Measurements from ENCODE around the gene DGKI. TPM values are rescaled to one million over a fixed set of nuclear protein-coding genes. Genes with fewer than 3 reads are reported as not detected.
A peak's percentile ranks its signal among the peaks of the same experiment; 100 is the strongest.

Gene DGKI
- total and polyA plus RNA-seq, 2 of the 13 experiments (the other 11 are each of a cell fraction or from before 2014, with no cell fraction given), result 0.09 to 0.17 TPM

DNA sequence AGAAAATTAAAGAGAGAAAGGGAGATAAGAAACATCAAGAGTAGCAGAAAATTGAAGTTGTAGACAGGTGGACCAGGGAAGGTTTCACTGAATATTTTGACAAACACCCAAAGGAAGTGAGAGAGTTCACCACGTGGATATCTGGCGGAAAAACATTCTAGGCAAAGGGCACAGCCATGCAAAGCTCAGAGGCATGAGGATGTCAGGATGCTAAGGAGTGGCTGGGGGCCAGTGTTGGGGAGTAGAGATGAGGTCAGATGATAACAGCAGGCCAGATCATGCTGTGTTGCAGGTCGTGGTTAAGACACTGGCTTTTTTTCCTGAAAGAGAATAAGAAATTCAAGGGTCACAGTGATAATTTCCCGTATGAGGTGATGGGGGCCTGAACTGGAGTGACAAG lies 181.9 kb downstream of the DGKI start:
- H3K4me1 ChIP-seq (ENCODE audit: insufficient read depth, low read length), result no peaks in the 10 kb centered on the region
- ChIA-PET POLR2A (no interaction called here), CTCF (ENCODE audit: low intra/inter-chr PET ratio, low total read pairs) (no interaction called here)
- H4K20me1 ChIP-seq (ENCODE audit: insufficient read depth, low read length), result no peaks in the 10 kb centered on the region
- intact Hi-C loops (cut with micrococcal nuclease; ENCODE audit: unreplicated experiment) (no loop called here), in situ Hi-C loops (cut with HindIII; ENCODE audit: extremely low pct_ligation_motif_present, low pct_unique_long_range_greater_than_20kb) (no loop called here)
- no peak for FAIRE-seq
- no peak overlapping the region for H3K4me2 ChIP-seq (ENCODE audit: low read depth, low read length)
- H3K4me3 ChIP-seq (replicated peaks in 1 of 3; ENCODE audit: insufficient read depth in 1 of 3, low read depth in 2 of 3, low read length in 3 of 3), result no peak overlapping the region
- no peak for ATAC-seq
- peaks cover 7 to 57% of the 10 kb centered on the region in 2 experiments for H3K27me3 ChIP-seq (ENCODE audit: control insufficient read depth in 1 of 2, insufficient read depth in 2 of 2, low read length in 2 of 2)
- H3K27ac ChIP-seq (ENCODE audit: extremely low read length, insufficient read depth, low read length), result no peak overlapping the region
- no peak overlapping the region for H2AFZ ChIP-seq (ENCODE audit: low read length)
- no peak overlapping the region for H3K9ac ChIP-seq (ENCODE audit: insufficient read depth, low read depth, low read length)
- 4% methylated on average over 4 of the region's 4 CpGs for WGBS (ENCODE audit: low lambda C conversion rate)
- no TSS peak for BruUV-seq (replicated peaks)
- no peaks in the 10 kb centered on the region for H3K9me3 ChIP-seq (ENCODE audit: low read length)
- TF ChIP-seq, protein P1, sequence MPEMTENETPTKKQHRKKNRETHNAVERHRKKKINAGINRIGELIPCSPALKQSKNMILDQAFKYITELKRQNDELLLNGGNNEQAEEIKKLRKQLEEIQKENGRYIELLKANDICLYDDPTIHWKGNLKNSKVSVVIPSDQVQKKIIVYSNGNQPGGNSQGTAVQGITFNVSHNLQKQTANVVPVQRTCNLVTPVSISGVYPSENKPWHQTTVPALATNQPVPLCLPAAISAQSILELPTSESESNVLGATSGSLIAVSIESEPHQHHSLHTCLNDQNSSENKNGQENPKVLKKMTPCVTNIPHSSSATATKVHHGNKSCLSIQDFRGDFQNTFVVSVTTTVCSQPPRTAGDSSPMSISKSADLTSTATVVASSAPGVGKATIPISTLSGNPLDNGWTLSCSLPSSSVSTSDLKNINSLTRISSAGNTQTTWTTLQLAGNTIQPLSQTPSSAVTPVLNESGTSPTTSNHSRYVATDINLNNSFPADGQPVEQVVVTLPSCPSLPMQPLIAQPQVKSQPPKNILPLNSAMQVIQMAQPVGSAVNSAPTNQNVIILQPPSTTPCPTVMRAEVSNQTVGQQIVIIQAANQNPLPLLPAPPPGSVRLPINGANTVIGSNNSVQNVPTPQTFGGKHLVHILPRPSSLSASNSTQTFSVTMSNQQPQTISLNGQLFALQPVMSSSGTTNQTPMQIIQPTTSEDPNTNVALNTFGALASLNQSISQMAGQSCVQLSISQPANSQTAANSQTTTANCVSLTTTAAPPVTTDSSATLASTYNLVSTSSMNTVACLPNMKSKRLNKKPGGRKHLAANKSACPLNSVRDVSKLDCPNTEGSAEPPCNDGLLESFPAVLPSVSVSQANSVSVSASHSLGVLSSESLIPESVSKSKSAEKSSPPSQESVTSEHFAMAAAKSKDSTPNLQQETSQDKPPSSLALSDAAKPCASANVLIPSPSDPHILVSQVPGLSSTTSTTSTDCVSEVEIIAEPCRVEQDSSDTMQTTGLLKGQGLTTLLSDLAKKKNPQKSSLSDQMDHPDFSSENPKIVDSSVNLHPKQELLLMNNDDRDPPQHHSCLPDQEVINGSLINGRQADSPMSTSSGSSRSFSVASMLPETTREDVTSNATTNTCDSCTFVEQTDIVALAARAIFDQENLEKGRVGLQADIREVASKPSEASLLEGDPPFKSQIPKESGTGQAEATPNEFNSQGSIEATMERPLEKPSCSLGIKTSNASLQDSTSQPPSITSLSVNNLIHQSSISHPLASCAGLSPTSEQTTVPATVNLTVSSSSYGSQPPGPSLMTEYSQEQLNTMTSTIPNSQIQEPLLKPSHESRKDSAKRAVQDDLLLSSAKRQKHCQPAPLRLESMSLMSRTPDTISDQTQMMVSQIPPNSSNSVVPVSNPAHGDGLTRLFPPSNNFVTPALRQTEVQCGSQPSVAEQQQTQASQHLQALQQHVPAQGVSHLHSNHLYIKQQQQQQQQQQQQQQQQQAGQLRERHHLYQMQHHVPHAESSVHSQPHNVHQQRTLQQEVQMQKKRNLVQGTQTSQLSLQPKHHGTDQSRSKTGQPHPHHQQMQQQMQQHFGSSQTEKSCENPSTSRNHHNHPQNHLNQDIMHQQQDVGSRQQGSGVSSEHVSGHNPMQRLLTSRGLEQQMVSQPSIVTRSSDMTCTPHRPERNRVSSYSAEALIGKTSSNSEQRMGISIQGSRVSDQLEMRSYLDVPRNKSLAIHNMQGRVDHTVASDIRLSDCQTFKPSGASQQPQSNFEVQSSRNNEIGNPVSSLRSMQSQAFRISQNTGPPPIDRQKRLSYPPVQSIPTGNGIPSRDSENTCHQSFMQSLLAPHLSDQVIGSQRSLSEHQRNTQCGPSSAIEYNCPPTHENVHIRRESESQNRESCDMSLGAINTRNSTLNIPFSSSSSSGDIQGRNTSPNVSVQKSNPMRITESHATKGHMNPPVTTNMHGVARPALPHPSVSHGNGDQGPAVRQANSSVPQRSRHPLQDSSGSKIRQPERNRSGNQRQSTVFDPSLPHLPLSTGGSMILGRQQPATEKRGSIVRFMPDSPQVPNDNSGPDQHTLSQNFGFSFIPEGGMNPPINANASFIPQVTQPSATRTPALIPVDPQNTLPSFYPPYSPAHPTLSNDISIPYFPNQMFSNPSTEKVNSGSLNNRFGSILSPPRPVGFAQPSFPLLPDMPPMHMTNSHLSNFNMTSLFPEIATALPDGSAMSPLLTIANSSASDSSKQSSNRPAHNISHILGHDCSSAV (CRISPR knock-in tag; IDR thresholded peaks at IDR 0.05; ENCODE audit: borderline replicate concordance), result no peak
- TF ChIP-seq, protein P2, sequence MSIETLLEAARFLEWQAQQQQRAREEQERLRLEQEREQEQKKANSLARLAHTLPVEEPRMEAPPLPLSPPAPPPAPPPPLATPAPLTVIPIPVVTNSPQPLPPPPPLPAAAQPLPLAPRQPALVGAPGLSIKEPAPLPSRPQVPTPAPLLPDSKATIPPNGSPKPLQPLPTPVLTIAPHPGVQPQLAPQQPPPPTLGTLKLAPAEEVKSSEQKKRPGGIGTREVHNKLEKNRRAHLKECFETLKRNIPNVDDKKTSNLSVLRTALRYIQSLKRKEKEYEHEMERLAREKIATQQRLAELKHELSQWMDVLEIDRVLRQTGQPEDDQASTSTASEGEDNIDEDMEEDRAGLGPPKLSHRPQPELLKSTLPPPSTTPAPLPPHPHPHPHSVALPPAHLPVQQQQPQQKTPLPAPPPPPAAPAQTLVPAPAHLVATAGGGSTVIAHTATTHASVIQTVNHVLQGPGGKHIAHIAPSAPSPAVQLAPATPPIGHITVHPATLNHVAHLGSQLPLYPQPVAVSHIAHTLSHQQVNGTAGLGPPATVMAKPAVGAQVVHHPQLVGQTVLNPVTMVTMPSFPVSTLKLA (IDR thresholded peaks at IDR 0.05), result 0 out of 2 replicates have a peak, but pooled peaks have one; percentile 31
- H3K79me2 ChIP-seq (ENCODE audit: insufficient read depth, low read length), result no peaks in the 10 kb centered on the region
- DNase-seq (ENCODE audit: low spot score), result no peak
- no peaks in the 10 kb centered on the region for H3K36me3 ChIP-seq (replicated peaks in 1 of 2; ENCODE audit: control insufficient read depth in 1 of 2, insufficient read depth in 2 of 2, low read length in 2 of 2)
